ENCODE data around the gene FBXL14.

Gene FBXL14

DNA sequence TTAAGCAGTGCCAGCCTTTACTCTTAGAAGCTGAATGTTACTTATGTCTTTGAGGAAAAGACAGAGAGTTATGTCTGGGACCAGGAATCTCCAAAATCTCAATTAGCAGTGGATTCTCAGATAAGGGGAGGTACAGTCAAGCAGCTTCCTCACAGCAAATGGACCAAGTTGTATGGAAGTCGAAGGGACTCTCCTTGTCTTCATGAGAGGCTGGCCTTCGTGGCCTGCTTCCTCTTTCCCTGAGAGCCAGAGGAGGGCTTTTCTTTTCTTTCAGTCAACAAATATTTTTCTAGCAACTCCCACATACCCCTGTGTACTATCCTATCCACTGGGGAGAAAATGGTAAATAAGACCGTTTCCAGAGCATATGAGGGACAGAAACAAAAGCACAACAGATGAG lies 28.0 kb upstream of the FBXL14 start:
- CTCF ChIA-PET = interaction anchor here (0.6 kb wide), 1 partner anchor 273 kb away, joined by 5 read pairs; no protein-coding TSS in a partner anchor
- DNase-seq (ENCODE audit: low spot score) = no peak
- POLR2A ChIA-PET (ENCODE audit: low non-redundant PET) = no interaction called here
- TF ChIP-seq, protein P1, sequence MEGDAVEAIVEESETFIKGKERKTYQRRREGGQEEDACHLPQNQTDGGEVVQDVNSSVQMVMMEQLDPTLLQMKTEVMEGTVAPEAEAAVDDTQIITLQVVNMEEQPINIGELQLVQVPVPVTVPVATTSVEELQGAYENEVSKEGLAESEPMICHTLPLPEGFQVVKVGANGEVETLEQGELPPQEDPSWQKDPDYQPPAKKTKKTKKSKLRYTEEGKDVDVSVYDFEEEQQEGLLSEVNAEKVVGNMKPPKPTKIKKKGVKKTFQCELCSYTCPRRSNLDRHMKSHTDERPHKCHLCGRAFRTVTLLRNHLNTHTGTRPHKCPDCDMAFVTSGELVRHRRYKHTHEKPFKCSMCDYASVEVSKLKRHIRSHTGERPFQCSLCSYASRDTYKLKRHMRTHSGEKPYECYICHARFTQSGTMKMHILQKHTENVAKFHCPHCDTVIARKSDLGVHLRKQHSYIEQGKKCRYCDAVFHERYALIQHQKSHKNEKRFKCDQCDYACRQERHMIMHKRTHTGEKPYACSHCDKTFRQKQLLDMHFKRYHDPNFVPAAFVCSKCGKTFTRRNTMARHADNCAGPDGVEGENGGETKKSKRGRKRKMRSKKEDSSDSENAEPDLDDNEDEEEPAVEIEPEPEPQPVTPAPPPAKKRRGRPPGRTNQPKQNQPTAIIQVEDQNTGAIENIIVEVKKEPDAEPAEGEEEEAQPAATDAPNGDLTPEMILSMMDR (conservative IDR thresholded peaks at IDR 0.05; ENCODE audit: low read depth) = no peak
- no peak overlapping the region for H3K27ac ChIP-seq

DNA sequence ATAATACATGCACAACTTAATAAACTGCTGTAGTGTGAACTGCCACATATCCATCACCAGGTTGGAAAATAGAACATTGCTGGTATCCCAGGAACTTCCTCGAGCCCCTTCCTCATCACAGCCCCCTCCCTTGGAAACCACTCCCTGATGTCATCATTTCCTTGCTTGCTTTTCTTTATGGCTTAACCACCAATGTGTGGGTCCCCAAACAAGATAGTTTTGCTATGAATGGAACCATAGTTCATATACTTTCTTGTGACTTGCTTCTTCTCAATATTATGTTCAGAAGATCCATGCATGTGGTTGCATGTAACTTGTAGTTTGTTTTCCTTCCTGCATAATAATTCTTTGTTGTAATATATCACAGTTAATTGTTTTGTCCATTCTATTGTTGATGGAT lies 25.7 kb upstream of the FBXL14 start:
- CTCF ChIA-PET = no interaction called here

DNA sequence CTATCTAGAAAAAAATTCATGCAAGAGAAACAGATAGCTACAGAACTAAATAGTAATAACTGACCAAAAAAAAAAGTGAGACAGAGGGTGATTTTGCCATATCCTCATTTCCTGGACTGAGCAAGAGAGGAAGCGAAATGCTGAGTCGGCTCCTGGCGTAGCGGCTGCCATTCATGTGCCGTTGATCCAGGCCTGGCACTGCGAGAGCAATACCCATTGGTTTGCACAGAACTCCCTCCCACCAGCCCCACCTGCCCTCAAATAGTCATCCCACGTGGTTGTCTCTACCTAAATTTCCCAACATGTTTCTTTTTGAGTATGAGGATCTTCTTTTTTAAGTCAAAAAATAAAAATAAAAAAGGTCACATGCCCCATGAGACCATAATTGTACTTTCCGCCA lies 25.2 kb upstream of the FBXL14 start:
- ChIA-PET POLR2A (ENCODE audit: low non-redundant PET) (no interaction called here), CTCF (interaction anchor here (0.6 to 1.4 kb wide), 3 partner anchors 16 to 248 kb away, joined by 3 to 4 read pairs (median 3); no protein-coding TSS in a partner anchor)
- TF ChIP-seq, protein P1 (conservative IDR thresholded peaks at IDR 0.05; ENCODE audit: low read depth) = no peak
- DNase-seq (ENCODE audit: low spot score) = no peak
- H3K27ac ChIP-seq = no peak overlapping the region

More for the DNA sequence above, 25.7 kb upstream of the FBXL14 start:
- TF ChIP-seq, protein P1 (conservative IDR thresholded peaks at IDR 0.05; ENCODE audit: low read depth) = no peak
- POLR2A ChIA-PET (ENCODE audit: low non-redundant PET) = no interaction called here
- no peak for DNase-seq (ENCODE audit: low spot score)
- H3K27ac ChIP-seq = no peak overlapping the region

DNA sequence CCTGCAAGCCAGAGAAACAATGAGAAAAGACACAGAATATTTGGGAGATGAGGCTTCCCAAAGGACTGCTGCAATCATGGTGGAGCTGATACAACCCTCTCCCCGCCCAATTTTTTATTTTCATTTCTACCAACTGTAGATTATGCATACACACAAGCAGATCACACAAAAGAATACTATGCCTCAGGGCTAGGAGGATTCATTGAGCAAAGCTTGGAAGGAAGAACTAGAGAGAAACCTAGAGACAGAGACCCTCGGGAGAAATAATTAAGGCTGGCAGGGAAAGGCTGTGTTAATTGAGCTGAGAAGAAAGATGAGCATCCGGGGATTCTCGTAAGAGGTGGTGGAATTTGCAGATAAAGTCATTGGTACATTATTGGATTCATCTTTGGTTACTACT lies 24.8 kb upstream of the FBXL14 start:
- no peak for DNase-seq (ENCODE audit: low spot score)
- TF ChIP-seq, protein P1 (conservative IDR thresholded peaks at IDR 0.05; ENCODE audit: low read depth) = no peak
- ChIA-PET POLR2A (ENCODE audit: low non-redundant PET) (no interaction called here), CTCF (interaction anchor here (0.6 to 1.4 kb wide), 3 partner anchors 16 to 249 kb away, joined by 3 to 4 read pairs (median 3); no protein-coding TSS in a partner anchor)
- H3K27ac ChIP-seq = no peak overlapping the region

DNA sequence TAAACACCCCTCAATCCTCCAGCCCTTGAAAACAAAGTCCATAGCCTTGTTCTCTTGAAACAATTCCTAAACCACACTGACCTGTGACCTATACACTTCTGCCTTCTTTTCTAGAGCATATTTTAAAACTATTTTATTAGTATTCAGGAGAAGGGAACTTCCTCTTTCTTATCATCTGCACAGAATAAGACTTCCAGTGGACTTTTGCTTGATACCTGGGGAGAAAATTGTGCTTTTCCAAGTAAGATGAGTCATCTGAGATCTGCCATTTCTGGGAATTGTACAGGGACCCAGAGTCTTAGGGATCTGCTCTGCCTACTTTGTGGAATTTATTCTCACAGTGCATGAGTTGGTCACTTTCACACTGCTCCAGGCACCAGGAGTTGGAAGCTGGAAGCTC lies 24.1 kb upstream of the FBXL14 start:
- H3K27ac ChIP-seq = no peak overlapping the region
- TF ChIP-seq, protein P1 (conservative IDR thresholded peaks at IDR 0.05; ENCODE audit: low read depth) = no peak
- DNase-seq (ENCODE audit: low spot score) = no peak
- POLR2A ChIA-PET (ENCODE audit: low non-redundant PET) = no interaction called here
- CTCF ChIA-PET = interaction anchor here (1.4 kb wide), 1 partner anchor 17 kb away, joined by 4 read pairs; no protein-coding TSS in a partner anchor

DNA sequence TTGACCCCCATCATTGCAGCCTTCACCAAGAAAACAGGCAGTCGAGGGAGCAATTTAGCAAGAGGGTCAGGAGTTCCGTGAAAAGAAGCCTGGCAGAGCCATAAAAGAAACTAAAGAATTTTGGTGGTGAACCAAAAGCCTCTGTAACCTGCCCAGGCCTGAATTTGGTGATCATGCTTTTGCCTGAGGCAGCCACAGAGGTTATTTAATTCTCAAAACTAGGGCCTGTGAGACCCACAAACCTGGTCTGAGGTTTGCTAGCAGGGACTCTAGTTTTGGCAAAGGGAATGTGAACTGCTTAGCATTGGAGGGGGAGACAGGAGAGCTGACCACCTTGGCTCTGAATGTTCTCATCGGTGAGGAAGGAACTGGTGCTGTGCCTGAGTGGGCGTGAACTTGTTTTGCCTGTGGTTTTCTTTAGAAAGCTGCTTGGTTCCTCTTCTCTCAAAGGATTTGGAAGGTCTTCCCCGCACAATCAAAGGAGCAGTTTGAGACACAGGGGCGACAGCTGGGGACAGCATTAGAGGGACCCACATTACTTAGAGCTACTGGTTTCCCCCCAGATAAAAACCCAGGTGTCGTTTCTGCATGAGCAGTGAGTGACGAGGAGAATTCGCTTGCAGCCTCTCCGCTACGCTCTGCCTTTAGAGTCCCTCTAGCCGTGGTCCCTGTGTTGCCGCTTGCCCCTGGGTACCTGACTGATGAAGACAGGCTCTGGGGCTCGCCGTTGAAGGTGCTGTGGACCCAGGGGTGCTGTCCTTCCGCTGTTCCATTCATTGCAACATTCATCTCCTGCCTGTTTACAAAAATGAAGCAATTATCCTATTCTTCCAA lies 22.1 kb upstream of the FBXL14 start:
- ChIA-PET POLR2A (ENCODE audit: low non-redundant PET) (no interaction called here), CTCF (interaction anchor here (0.6 to 1.7 kb wide), 3 partner anchors 12 to 175 kb away, joined by 3 to 6 read pairs (median 3); no protein-coding TSS in a partner anchor)
- TF ChIP-seq, protein P1 (conservative IDR thresholded peaks at IDR 0.05; ENCODE audit: low read depth) = no peak
- peak overlapping the region; percentile 79 for H3K27ac ChIP-seq
- DNase-seq (ENCODE audit: low spot score) = peak; percentile 44
